Inflammatory macrophage (primary cell): ENCODE results near the gene NRXN3.
A peak's percentile ranks its signal among the peaks of the same experiment; 100 is the strongest.

Experiments
- DNase-seq, 2 donors: peaks; one replicate each; pipeline ENCODE4 v3.0.0-alpha.2; 2020 to 2022

Gene NRXN3

GRCh38 chr14:78848234-78848820 is 678.2 kb downstream of the NRXN3 start:
- peak; percentile 7 to 21 for DNase-seq

GRCh38 chr14:78849952-78850351 is 679.8 kb downstream of the NRXN3 start:
- DNase-seq: no peak

GRCh38 chr14:78851189-78851588 is 681.0 kb downstream of the NRXN3 start:
- DNase-seq: no peak

- DNase-seq: no peak
Measured at GRCh38 chr14:78852040-78852439, 681.9 kb downstream of the NRXN3 start.

- no peak for DNase-seq
Measured at GRCh38 chr14:78857974-78858373, 687.8 kb downstream of the NRXN3 start.

GRCh38 chr14:78863143-78863542 is 693.0 kb downstream of the NRXN3 start:
- DNase-seq: peak in 1 of 2 donors; percentile 7

GRCh38 chr14:78872837-78873236 is 702.7 kb downstream of the NRXN3 start:
- no peak for DNase-seq

- DNase-seq: no peak
Measured at GRCh38 chr14:78873581-78873980, 703.4 kb downstream of the NRXN3 start.

- no peak for DNase-seq
Measured at GRCh38 chr14:78875049-78875448, 704.9 kb downstream of the NRXN3 start.

- no peak for DNase-seq
Measured at GRCh38 chr14:78885884-78886283, 715.7 kb downstream of the NRXN3 start.

- no peak for DNase-seq
Measured at GRCh38 chr14:78897443-78897842, 727.3 kb downstream of the NRXN3 start.

- peak in 1 of 2 donors; percentile 13 for DNase-seq
Measured at GRCh38 chr14:78902010-78902623, 731.9 kb downstream of the NRXN3 start.

GRCh38 chr14:78904094-78904493 is 733.9 kb downstream of the NRXN3 start:
- DNase-seq: no peak

GRCh38 chr14:78917462-78917861 is 747.3 kb downstream of the NRXN3 start:
- no peak for DNase-seq

GRCh38 chr14:78921856-78922255 is 751.7 kb downstream of the NRXN3 start:
- DNase-seq: no peak

GRCh38 chr14:78927261-78927660 is 757.1 kb downstream of the NRXN3 start:
- DNase-seq: no peak

GRCh38 chr14:78933166-78933565 is 763.0 kb downstream of the NRXN3 start:
- DNase-seq: no peak

- DNase-seq: peak in 1 of 2 donors; percentile 8
Measured at GRCh38 chr14:78933948-78934524, 763.9 kb downstream of the NRXN3 start.

- DNase-seq: no peak
Measured at GRCh38 chr14:78946949-78947348, 776.8 kb downstream of the NRXN3 start.

GRCh38 chr14:78947681-78948080 is 777.5 kb downstream of the NRXN3 start:
- no peak for DNase-seq

- DNase-seq: no peak
Measured at GRCh38 chr14:78950649-78951048, 780.5 kb downstream of the NRXN3 start.

GRCh38 chr14:78951602-78952001 is 781.4 kb downstream of the NRXN3 start:
- no peak for DNase-seq

GRCh38 chr14:78959674-78960264 is 789.6 kb downstream of the NRXN3 start:
- DNase-seq: peak; percentile 44 to 59
